ENCODE data around the gene DYNC1H1.

DNA sequence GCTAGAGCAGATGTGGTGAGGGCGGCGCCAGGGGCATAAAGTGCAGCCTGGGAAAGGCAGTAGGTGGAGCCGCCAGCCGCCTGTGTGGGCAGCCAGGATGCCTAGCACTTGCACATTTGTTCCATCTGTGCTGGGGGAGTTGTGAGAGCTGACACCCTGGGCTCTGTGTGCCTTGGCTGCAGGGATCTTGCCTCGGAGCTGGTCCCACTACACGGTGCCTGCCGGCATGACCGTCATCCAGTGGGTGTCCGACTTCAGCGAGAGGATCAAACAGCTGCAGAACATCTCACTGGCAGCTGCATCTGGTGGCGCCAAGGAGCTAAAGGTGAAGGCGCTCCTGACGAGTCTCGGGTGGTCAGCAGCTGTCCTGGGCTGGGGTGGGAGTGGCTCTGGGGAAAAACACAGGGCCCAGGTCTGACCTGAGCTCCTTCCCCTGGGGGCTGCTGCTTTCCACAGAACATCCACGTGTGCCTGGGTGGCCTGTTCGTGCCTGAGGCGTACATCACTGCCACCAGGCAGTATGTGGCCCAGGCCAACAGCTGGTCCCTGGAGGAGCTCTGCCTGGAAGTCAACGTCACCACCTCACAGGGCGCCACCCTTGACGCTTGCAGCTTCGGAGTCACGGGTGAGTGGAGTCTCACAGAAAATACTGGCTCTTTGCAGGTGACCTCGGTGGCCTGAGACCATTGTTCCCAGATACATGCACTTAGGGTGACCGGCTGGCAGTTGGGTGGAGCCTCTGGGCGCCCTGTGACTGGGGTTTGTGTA is 85.1 kb downstream of the DYNC1H1 start:
- TF ChIP-seq, protein P1, sequence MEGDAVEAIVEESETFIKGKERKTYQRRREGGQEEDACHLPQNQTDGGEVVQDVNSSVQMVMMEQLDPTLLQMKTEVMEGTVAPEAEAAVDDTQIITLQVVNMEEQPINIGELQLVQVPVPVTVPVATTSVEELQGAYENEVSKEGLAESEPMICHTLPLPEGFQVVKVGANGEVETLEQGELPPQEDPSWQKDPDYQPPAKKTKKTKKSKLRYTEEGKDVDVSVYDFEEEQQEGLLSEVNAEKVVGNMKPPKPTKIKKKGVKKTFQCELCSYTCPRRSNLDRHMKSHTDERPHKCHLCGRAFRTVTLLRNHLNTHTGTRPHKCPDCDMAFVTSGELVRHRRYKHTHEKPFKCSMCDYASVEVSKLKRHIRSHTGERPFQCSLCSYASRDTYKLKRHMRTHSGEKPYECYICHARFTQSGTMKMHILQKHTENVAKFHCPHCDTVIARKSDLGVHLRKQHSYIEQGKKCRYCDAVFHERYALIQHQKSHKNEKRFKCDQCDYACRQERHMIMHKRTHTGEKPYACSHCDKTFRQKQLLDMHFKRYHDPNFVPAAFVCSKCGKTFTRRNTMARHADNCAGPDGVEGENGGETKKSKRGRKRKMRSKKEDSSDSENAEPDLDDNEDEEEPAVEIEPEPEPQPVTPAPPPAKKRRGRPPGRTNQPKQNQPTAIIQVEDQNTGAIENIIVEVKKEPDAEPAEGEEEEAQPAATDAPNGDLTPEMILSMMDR (IDR thresholded peaks at IDR 0.05) = no peak
- no peak for TF ChIP-seq POLR2A (IDR thresholded peaks at IDR 0.05)
